Measurements from ENCODE around the gene RPL26.

RPL26 gene

GRCh38 chr17:8345052-8345690 lies 37.8 kb downstream of the RPL26 start:
- no peaks in the 10 kb centered on the region for H4K20me1 ChIP-seq (ENCODE audit: insufficient read depth, low read length)
- no peaks in the 10 kb centered on the region for H3K79me2 ChIP-seq (ENCODE audit: low read length)
- H3K27ac ChIP-seq (ENCODE audit: low read length): no peak overlapping the region
- H2AFZ ChIP-seq (ENCODE audit: low read length): no peak overlapping the region
- H3K27me3 ChIP-seq (replicated peaks; ENCODE audit: insufficient read depth, low read length): peaks cover 10% of the 10 kb centered on the region; the same call in 1 of the 2 replicates
- no peak overlapping the region for H3K4me3 ChIP-seq (ENCODE audit: low read length)
- no peaks in the 10 kb centered on the region for H3K9me2 ChIP-seq (replicated peaks; ENCODE audit: insufficient read depth, low read length)
- H3K4me2 ChIP-seq (ENCODE audit: low read depth, low read length): no peak overlapping the region
- no peaks in the 10 kb centered on the region for H3K36me3 ChIP-seq (replicated peaks; ENCODE audit: insufficient read depth, low read length)
- no peaks in the 10 kb centered on the region for H3K4me1 ChIP-seq (ENCODE audit: low read length)
- no peaks in the 10 kb centered on the region for H3F3A ChIP-seq (ENCODE audit: insufficient read depth, low read length)
- no peak for DNase-seq
- no peak for TF ChIP-seq EZH2phosphoT487 (IDR thresholded peaks at IDR 0.05; ENCODE audit: low read length)
- TF ChIP-seq EZH2 (optimal IDR thresholded peaks at IDR 0.05; ENCODE audit: low read depth, low read length): no peak
- TF ChIP-seq CTCF (IDR thresholded peaks at IDR 0.05; ENCODE audit: low read length): no peak
- H3K9me3 ChIP-seq (replicated peaks; ENCODE audit: insufficient read depth, low read length): no peaks in the 10 kb centered on the region
- H3K9ac ChIP-seq (ENCODE audit: low read length): no peak overlapping the region

GRCh38 chr17:8341456-8341855 lies 41.5 kb downstream of the RPL26 start:
- H3K4me1 ChIP-seq (ENCODE audit: low read length): no peaks in the 10 kb centered on the region
- no peak for DNase-seq
- H3K27me3 ChIP-seq (replicated peaks; ENCODE audit: insufficient read depth, low read length): peaks cover 10% of the 10 kb centered on the region; the same call in 1 of the 2 replicates
- H4K20me1 ChIP-seq (ENCODE audit: insufficient read depth, low read length): no peaks in the 10 kb centered on the region
- no peak overlapping the region for H2AFZ ChIP-seq (ENCODE audit: low read length)
- no peak overlapping the region for H3K9ac ChIP-seq (ENCODE audit: low read length)
- H3K4me2 ChIP-seq (ENCODE audit: low read depth, low read length): no peak overlapping the region
- no peaks in the 10 kb centered on the region for H3K79me2 ChIP-seq (ENCODE audit: low read length)
- no peaks in the 10 kb centered on the region for H3F3A ChIP-seq (ENCODE audit: insufficient read depth, low read length)
- TF ChIP-seq EZH2 (optimal IDR thresholded peaks at IDR 0.05; ENCODE audit: low read depth, low read length): no peak
- no peak for TF ChIP-seq EZH2phosphoT487 (IDR thresholded peaks at IDR 0.05; ENCODE audit: low read length)
- TF ChIP-seq CTCF (IDR thresholded peaks at IDR 0.05; ENCODE audit: low read length): no peak
- H3K9me2 ChIP-seq (replicated peaks; ENCODE audit: insufficient read depth, low read length): no peaks in the 10 kb centered on the region
- no peak overlapping the region for H3K4me3 ChIP-seq (ENCODE audit: low read length)
- H3K36me3 ChIP-seq (replicated peaks; ENCODE audit: insufficient read depth, low read length): no peaks in the 10 kb centered on the region
- H3K9me3 ChIP-seq (replicated peaks; ENCODE audit: insufficient read depth, low read length): no peaks in the 10 kb centered on the region
- no peak overlapping the region for H3K27ac ChIP-seq (ENCODE audit: low read length)

- no peaks in the 10 kb centered on the region for H3K9me3 ChIP-seq (replicated peaks; ENCODE audit: insufficient read depth, low read length)
- H2AFZ ChIP-seq (ENCODE audit: low read length): no peak within 1 kb of the TSS
- no peak for TF ChIP-seq EZH2phosphoT487 (IDR thresholded peaks at IDR 0.05; ENCODE audit: low read length)
- no peak for TF ChIP-seq CTCF (IDR thresholded peaks at IDR 0.05; ENCODE audit: low read length)
- TF ChIP-seq EZH2 (optimal IDR thresholded peaks at IDR 0.05; ENCODE audit: low read depth, low read length): no peak
- H3K4me2 ChIP-seq (ENCODE audit: low read depth, low read length): no peak within 1 kb of the TSS
- no peak within 1 kb of the TSS for H3K9ac ChIP-seq (ENCODE audit: low read length)
- no peaks in the 10 kb centered on the region for H3K27me3 ChIP-seq (replicated peaks; ENCODE audit: insufficient read depth, low read length)
- no peak within 1 kb of the TSS for H3K4me3 ChIP-seq (ENCODE audit: low read length)
- DNase-seq: no peak
- H3K36me3 ChIP-seq (replicated peaks; ENCODE audit: insufficient read depth, low read length): no peaks in the 10 kb centered on the region
- no peaks in the 10 kb centered on the region for H3K4me1 ChIP-seq (ENCODE audit: low read length)
- H3F3A ChIP-seq (ENCODE audit: insufficient read depth, low read length): no peaks in the 10 kb centered on the region
- H3K27ac ChIP-seq (ENCODE audit: low read length): no peak within 1 kb of the TSS
- no peaks in the 10 kb centered on the region for H4K20me1 ChIP-seq (ENCODE audit: insufficient read depth, low read length)
- no peaks in the 10 kb centered on the region for H3K79me2 ChIP-seq (ENCODE audit: low read length)
- H3K9me2 ChIP-seq (replicated peaks; ENCODE audit: insufficient read depth, low read length): no peaks in the 10 kb centered on the region
Measured at GRCh38 chr17:8339540-8339939, 43.5 kb downstream of the RPL26 start, which contains the start of gene ODF4. Gene ODF4, plus strand, starts transcription at chr17:8339840. Its CDS starts 212 bp downstream, at chr17:8340052.
